Skeletal muscle tissue (tissue), 4 donors: ENCODE data around the gene GGTLC1. TPM values are rescaled to one million over a fixed set of nuclear protein-coding genes. Genes with fewer than 3 reads are reported as not detected.
"Not testable (repeated sequence)": the region's sequence is repeated elsewhere in the genome, so short reads cannot be mapped to it uniquely, and the experiment has no call there.

Source experiments
- H3K27ac ChIP-seq: one replicate; pipeline ENCODE4 v1.7.0; 2013; ENCODE audit warnings: mild to moderate bottlenecking, low read depth, low read length, inconsistent platforms
- H3K27me3 ChIP-seq, 3 donors: one replicate each; pipeline ENCODE4 v1.7.0; 2013; ENCODE audit warnings: low read length in 3 of 3; ENCODE audit not compliant: control insufficient read depth in 3 of 3, insufficient read depth in 3 of 3
- H3K36me3 ChIP-seq, 3 donors: one replicate each; pipeline ENCODE4 v1.7.0; 2013; ENCODE audit warnings: low read length in 3 of 3; ENCODE audit not compliant: control insufficient read depth in 3 of 3, insufficient read depth in 3 of 3
- H3K4me1 ChIP-seq, 3 donors: one replicate each; pipeline ENCODE4 v1.7.0; 2013; ENCODE audit warnings: low read length in 3 of 3, mild to moderate bottlenecking in 3 of 3; ENCODE audit not compliant: control insufficient read depth in 3 of 3, insufficient read depth in 3 of 3
- H3K4me3 ChIP-seq, 3 donors: one replicate each; pipeline ENCODE4 v1.7.0; 2013; ENCODE audit warnings: low read length in 3 of 3
- H3K9ac ChIP-seq, 3 donors: one replicate each; pipeline ENCODE4 v1.7.0; 2013; ENCODE audit warnings: low read length in 3 of 3, mild to moderate bottlenecking in 3 of 3, moderate library complexity in 2 of 3, low read depth in 1 of 3
- H3K9me3 ChIP-seq, 3 donors: one replicate each; pipeline ENCODE4 v1.7.0; 2013; ENCODE audit warnings: low read length in 3 of 3; ENCODE audit not compliant: control insufficient read depth in 3 of 3
- total RNA-seq: library from RNA; depleted of rRNA; stranded (reverse); fragments of >200 nt; gene quantifications from one replicate; pipeline ENCODE4 v1.2.3, GENCODE V29; 2014
- donor health status: Osteomylitis.

The GGTLC1 gene
- total RNA-seq, 1 donor from 2014 or later, result not detected

- H3K27ac ChIP-seq, H3K4me1 ChIP-seq, H3K27me3 ChIP-seq: not testable (repeated sequence)
These were observed 4.0 kb downstream of the GGTLC1 start for GRCh38 chr20:23984476-23985023.

GRCh38 chr20:23982112-23983018, 6.2 kb downstream of the GGTLC1 start:
- H3K9ac ChIP-seq, H3K27me3 ChIP-seq, H3K27ac ChIP-seq, H3K9me3 ChIP-seq, H3K4me3 ChIP-seq, H3K4me1 ChIP-seq, H3K36me3 ChIP-seq: not testable (repeated sequence)

More at GRCh38 chr20:23984476-23985023, 4.0 kb downstream of the GGTLC1 start:
- H3K9ac ChIP-seq, H3K4me3 ChIP-seq, H3K36me3 ChIP-seq, H3K9me3 ChIP-seq: not testable (repeated sequence)

GRCh38 chr20:23981526-23981925, 7.1 kb downstream of the GGTLC1 start:
- not testable (repeated sequence) for H3K9ac ChIP-seq, H3K4me1 ChIP-seq, H3K36me3 ChIP-seq, H3K27me3 ChIP-seq, H3K27ac ChIP-seq, H3K4me3 ChIP-seq, H3K9me3 ChIP-seq

GRCh38 chr20:23981014-23981413, 7.6 kb downstream of the GGTLC1 start:
- not testable (repeated sequence) for H3K36me3 ChIP-seq, H3K4me3 ChIP-seq, H3K27ac ChIP-seq, H3K27me3 ChIP-seq, H3K9me3 ChIP-seq, H3K4me1 ChIP-seq, H3K9ac ChIP-seq

GRCh38 chr20:23979899-23980811, 8.4 kb downstream of the GGTLC1 start:
- H3K27me3 ChIP-seq, H3K9ac ChIP-seq, H3K4me1 ChIP-seq, H3K36me3 ChIP-seq, H3K27ac ChIP-seq, H3K4me3 ChIP-seq, H3K9me3 ChIP-seq: not testable (repeated sequence)

GRCh38 chr20:23979380-23979779, 9.2 kb downstream of the GGTLC1 start:
- not testable (repeated sequence) for H3K9ac ChIP-seq, H3K4me3 ChIP-seq, H3K27ac ChIP-seq, H3K27me3 ChIP-seq, H3K4me1 ChIP-seq, H3K36me3 ChIP-seq, H3K9me3 ChIP-seq

GRCh38 chr20:23978457-23978856, 10.1 kb downstream of the GGTLC1 start:
- not testable (repeated sequence) for H3K27ac ChIP-seq, H3K4me3 ChIP-seq, H3K36me3 ChIP-seq, H3K4me1 ChIP-seq, H3K9ac ChIP-seq, H3K9me3 ChIP-seq, H3K27me3 ChIP-seq

- no peaks in the 10 kb centered on the region for H3K4me1 ChIP-seq
These were observed 13.6 kb downstream of the GGTLC1 start for GRCh38 chr20:23974966-23975365.

GRCh38 chr20:23971310-23971709, 17.3 kb downstream of the GGTLC1 start:
- H3K4me3 ChIP-seq, result no peak overlapping the region
- H3K9me3 ChIP-seq, result no peaks in the 10 kb centered on the region
- no peaks in the 10 kb centered on the region for H3K4me1 ChIP-seq
- H3K36me3 ChIP-seq, result no peaks in the 10 kb centered on the region
- H3K27me3 ChIP-seq, result peaks cover 0 to 9% (median 0%) of the 10 kb centered on the region in 3 donors
- H3K9ac ChIP-seq, result no peak overlapping the region
- no peak overlapping the region for H3K27ac ChIP-seq

More at GRCh38 chr20:23974966-23975365, 13.6 kb downstream of the GGTLC1 start:
- no peaks in the 10 kb centered on the region for H3K36me3 ChIP-seq
- no peak overlapping the region for H3K4me3 ChIP-seq
- no peaks in the 10 kb centered on the region for H3K9me3 ChIP-seq
- peaks cover 0 to 9% (median 0%) of the 10 kb centered on the region in 3 donors for H3K27me3 ChIP-seq
- no peak overlapping the region for H3K27ac ChIP-seq
- no peak overlapping the region for H3K9ac ChIP-seq

- Histone ChIP-seq H3K4me3 (no peak overlapping the region), H3K27ac (no peak overlapping the region), H3K9ac (no peak overlapping the region), H3K9me3 (no peaks in the 10 kb centered on the region), H3K4me1 (no peaks in the 10 kb centered on the region), H3K27me3 (peaks cover 0 to 9% (median 0%) of the 10 kb centered on the region in 3 donors), H3K36me3 (no peaks in the 10 kb centered on the region)
These were observed 18.5 kb downstream of the GGTLC1 start for GRCh38 chr20:23970049-23970448.
